GM23248 (cell line): ENCODE measurements around the gene CD96. TPM values are rescaled to one million over a fixed set of nuclear protein-coding genes. Genes with fewer than 3 reads are reported as not detected.

Experiments
- DNase-seq: peaks from one replicate; pipeline ENCODE4 v3.0.0-alpha.2; 2015
- H2AFZ ChIP-seq: fragments of 200-600 bp; sonication (generic); 2 replicates; pipeline ENCODE4 v1.6.1; 2016; ENCODE audit warnings: antibody characterized with exemption
- H3F3A ChIP-seq: fragments of 200-600 bp; sonication (generic); 2 replicates; pipeline ENCODE4 v1.6.1; 2016; ENCODE audit warnings: mild to moderate bottlenecking, antibody characterized with exemption, mixed run types; ENCODE audit not compliant: insufficient read depth
- H3K27ac ChIP-seq: fragments of 200-600 bp; sonication (generic); 2 replicates; pipeline ENCODE4 v1.5.1; 2016; ENCODE audit warnings: mild to moderate bottlenecking
- H3K27me3 ChIP-seq: fragments of 200-600 bp; sonication (generic); replicated peaks from 2 replicates; pipeline ENCODE4 v1.6.1; 2016; ENCODE audit warnings: mild to moderate bottlenecking; ENCODE audit not compliant: insufficient read depth
- H3K36me3 ChIP-seq: fragments of 200-600 bp; sonication (generic); 2 replicates; pipeline ENCODE4 v1.6.1; 2016; ENCODE audit warnings: low read depth, mild to moderate bottlenecking
- H3K4me1 ChIP-seq: fragments of 200-600 bp; sonication (generic); 2 replicates; pipeline ENCODE4 v1.6.1; 2016; ENCODE audit warnings: mild to moderate bottlenecking; ENCODE audit not compliant: insufficient read depth
- H3K4me2 ChIP-seq: fragments of 200-600 bp; sonication (generic); one replicate; pipeline ENCODE4 v1.6.1; 2016; ENCODE audit warnings: mild to moderate bottlenecking; ENCODE audit not compliant: unreplicated experiment
- H3K4me3 ChIP-seq: fragments of 200-600 bp; sonication (generic); 2 replicates; pipeline ENCODE4 v1.5.1; 2016; ENCODE audit warnings: mild to moderate bottlenecking
- H3K79me2 ChIP-seq: fragments of 200-600 bp; sonication (generic); 2 replicates; pipeline ENCODE4 v1.6.1; 2016; ENCODE audit warnings: mild to moderate bottlenecking; ENCODE audit not compliant: insufficient read depth
- H3K9ac ChIP-seq: fragments of 200-600 bp; sonication (generic); 2 replicates; pipeline ENCODE4 v1.6.1; 2016; ENCODE audit warnings: mild to moderate bottlenecking
- H3K9me2 ChIP-seq: fragments of 200-600 bp; sonication (generic); 2 replicates; pipeline ENCODE4 v1.6.1; 2016; ENCODE audit warnings: mixed run types, mild to moderate bottlenecking, moderate library complexity; ENCODE audit not compliant: insufficient read depth
- H3K9me3 ChIP-seq: fragments of 200-600 bp; sonication (generic); one replicate; pipeline ENCODE4 v1.6.1; 2017; ENCODE audit warnings: low read depth
- H4K20me1 ChIP-seq: fragments of 200-600 bp; sonication (generic); 2 replicates; pipeline ENCODE4 v1.6.0; 2016; ENCODE audit not compliant: insufficient read depth
- EZH2 ChIP-seq: fragments of 200-600 bp; sonication (generic); IDR thresholded peaks from 2 replicates; pipeline ENCODE4 v1.6.1; 2018; ENCODE audit warnings: antibody characterized with exemption, mild to moderate bottlenecking; ENCODE audit not compliant: insufficient read depth, poor library complexity, severe bottlenecking
- EZH2phosphoT487 ChIP-seq: fragments of 200-600 bp; sonication (generic); IDR thresholded peaks from 2 replicates; pipeline ENCODE4 v1.6.1; 2018; ENCODE audit warnings: antibody characterized with exemption, moderate library complexity, mild to moderate bottlenecking, low read depth; ENCODE audit not compliant: insufficient read depth
- WGBS, 2 experiments: methylation state at CpG; one replicate each; pipeline ENCODE4 v1.1.6; 2015 to 2017; ENCODE audit warnings: low lambda C conversion rate in 2 of 2, low coverage in 1 of 2; ENCODE audit errors: missing lambda C conversion rate in 2 of 2; 5-methylcytosine and 5-hydroxymethylcytosine counted together
- in situ Hi-C: fragments of 300-500 bp; cut with MboI; formaldehyde crosslinking; loops from 2 replicates; pipeline ENCODE4 v1.15.0; 2020
- polyA plus RNA-seq: library from polyadenylated mRNA; unstranded; fragments of >200 nt; fragmentation: Nextera tagmentation; extraction: Ambion mirVana; gene quantifications from 2 replicates; pipeline ENCODE4 v1.2.1, GENCODE V29; 2016
- total RNA-seq: library from RNA; depleted of rRNA; stranded (reverse); fragments of >200 nt; shearing (Covaris generic); gene quantifications from 2 replicates; pipeline ENCODE4 v1.2.3, GENCODE V29; 2014

The CD96 gene
- total and polyA plus RNA-seq, 2 experiments from 2014 or later = not detected

- Histone ChIP-seq H3K36me3 (no peaks in the 10 kb centered on the region), H3K27ac (no peak overlapping the region), H2AFZ (no peak overlapping the region), H4K20me1 (no peaks in the 10 kb centered on the region), H3F3A (no peaks in the 10 kb centered on the region), H3K4me1 (0 out of 2 replicates have a peak, but pooled peaks cover 3% of the 10 kb centered on the region), H3K27me3 (no peaks in the 10 kb centered on the region), H3K9ac (no peak overlapping the region), H3K9me3 (no peaks in the 10 kb centered on the region), H3K9me2 (no peaks in the 10 kb centered on the region), H3K4me3 (no peak overlapping the region), H3K79me2 (no peaks in the 10 kb centered on the region), H3K4me2 (no peak overlapping the region)
- in situ Hi-C loops = no loop called here
- TF ChIP-seq EZH2 (no peak), EZH2phosphoT487 (no peak)
- no peak for DNase-seq
- 76 to 81% methylated on average over 6 of the region's 6 CpGs for WGBS, 2 experiments
Measured at GRCh38 chr3:111571907-111572460, 30.0 kb downstream of the CD96 start.

DNA sequence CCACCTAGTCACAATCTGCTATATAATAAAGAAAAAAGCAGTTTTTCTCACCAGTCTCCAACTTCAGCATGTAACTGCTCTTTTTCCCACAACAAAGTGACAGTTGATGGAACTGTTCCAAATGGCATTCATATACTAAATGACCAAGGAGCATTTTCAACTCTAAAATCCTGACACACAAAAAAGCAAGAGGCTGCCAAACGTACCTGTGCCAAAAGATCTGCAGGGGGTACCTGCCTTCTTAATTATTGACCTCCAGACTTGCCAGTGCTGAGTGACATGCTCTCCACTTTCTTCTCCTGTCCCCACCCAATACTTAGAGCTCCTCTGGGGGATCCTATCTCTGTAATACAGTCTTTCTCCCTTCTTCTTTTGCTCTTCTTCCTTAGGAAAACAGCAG, 35.1 kb downstream of the CD96 start:
- no peak for DNase-seq
- no peak overlapping the region for H3K4me2 ChIP-seq
- H3K27me3 ChIP-seq = no peaks in the 10 kb centered on the region
- H3K79me2 ChIP-seq = no peaks in the 10 kb centered on the region
- H3K9ac ChIP-seq = no peak overlapping the region
- no peak overlapping the region for H3K4me3 ChIP-seq
- no peak for TF ChIP-seq EZH2phosphoT487
- TF ChIP-seq EZH2 = no peak
- H2AFZ ChIP-seq = peak overlapping the region; percentile 13; the same call in 1 of the 2 replicates
- no peaks in the 10 kb centered on the region for H3K9me2 ChIP-seq
- peaks cover 15% of the 10 kb centered on the region for H3K4me1 ChIP-seq
- peaks cover 8% of the 10 kb centered on the region for H3F3A ChIP-seq
- no peaks in the 10 kb centered on the region for H3K36me3 ChIP-seq
- 7 to 8% methylated on average over 1 of the region's 1 CpG for WGBS, 2 experiments
- H3K27ac ChIP-seq = no peak overlapping the region
- H4K20me1 ChIP-seq = no peaks in the 10 kb centered on the region
- in situ Hi-C loops = no loop called here
- no peaks in the 10 kb centered on the region for H3K9me3 ChIP-seq

- Histone ChIP-seq H3K79me2 (no peaks in the 10 kb centered on the region), H2AFZ (peak overlapping the region; percentile 14; the same call in 1 of the 2 replicates), H4K20me1 (no peaks in the 10 kb centered on the region), H3K36me3 (no peaks in the 10 kb centered on the region), H3F3A (peaks cover 14% of the 10 kb centered on the region), H3K4me3 (no peak overlapping the region), H3K27me3 (no peaks in the 10 kb centered on the region), H3K9ac (no peak overlapping the region), H3K4me2 (no peak overlapping the region), H3K9me3 (no peaks in the 10 kb centered on the region), H3K9me2 (no peaks in the 10 kb centered on the region), H3K4me1 (peaks cover 21% of the 10 kb centered on the region), H3K27ac (no peak overlapping the region)
- 57 to 60% methylated on average over 4 of the region's 4 CpGs for WGBS, 2 experiments
- peak; percentile 86 for DNase-seq
- in situ Hi-C loops = no loop called here
- TF ChIP-seq EZH2 (no peak), EZH2phosphoT487 (no peak)
Measured at GRCh38 chr3:111577798-111578685, 36.0 kb downstream of the CD96 start.

GRCh38 chr3:111578867-111579266, 36.9 kb downstream of the CD96 start:
- H3K9me2 ChIP-seq = no peaks in the 10 kb centered on the region
- H3K4me3 ChIP-seq = no peak overlapping the region
- no peak for DNase-seq
- in situ Hi-C loops = no loop called here
- no peaks in the 10 kb centered on the region for H3K79me2 ChIP-seq
- 72 to 74% methylated on average over 4 of the region's 4 CpGs for WGBS, 2 experiments
- no peak for TF ChIP-seq EZH2phosphoT487
- no peak for TF ChIP-seq EZH2
- peaks cover 14% of the 10 kb centered on the region for H3F3A ChIP-seq
- H3K4me1 ChIP-seq = peaks cover 21% of the 10 kb centered on the region
- no peak overlapping the region for H3K27ac ChIP-seq
- H3K4me2 ChIP-seq = no peak overlapping the region
- no peaks in the 10 kb centered on the region for H3K27me3 ChIP-seq
- no peak overlapping the region for H2AFZ ChIP-seq
- H4K20me1 ChIP-seq = no peaks in the 10 kb centered on the region
- H3K9ac ChIP-seq = no peak overlapping the region
- no peaks in the 10 kb centered on the region for H3K36me3 ChIP-seq
- H3K9me3 ChIP-seq = no peaks in the 10 kb centered on the region
